ENCODE data around the gene GOSR2. TPM values are rescaled to one million over a fixed set of nuclear protein-coding genes. Genes with fewer than 3 reads are reported as not detected.

Gene GOSR2
- total RNA-seq, 1 experiment from 2014 or later: 52.9 TPM

- no peak overlapping the region for H3K4me3 ChIP-seq (replicated peaks in 1 of 2; ENCODE audit: low read depth in 1 of 2, low read length in 2 of 2)
- no peaks in the 10 kb centered on the region for H3K79me2 ChIP-seq (ENCODE audit: insufficient read depth, low read length)
- no peaks in the 10 kb centered on the region for H3K36me3 ChIP-seq (ENCODE audit: control insufficient read depth in 1 of 2, insufficient read depth in 2 of 2, low read length in 2 of 2)
- no peaks in the 10 kb centered on the region for H3K27me3 ChIP-seq (ENCODE audit: insufficient read depth, low read length)
- H3K27ac ChIP-seq (ENCODE audit: low read depth, low read length): no peak overlapping the region
- ChIA-PET POLR2A (no interaction called here), CTCF (interaction anchor here (1.9 kb wide), 1 partner anchor 9 kb away, joined by 5 read pairs; no protein-coding TSS in a partner anchor), RAD21 (ENCODE audit: low non-redundant PET in 1 of 2, low total read pairs in 2 of 2, uncharacterized antibody in 2 of 2, unreplicated experiment in 2 of 2) (no interaction called here)
- no TSS peak for BruUV-seq (replicated peaks)
- intact Hi-C loops (cut with micrococcal nuclease): no loop called here
- no peaks in the 10 kb centered on the region for H4K20me1 ChIP-seq (ENCODE audit: insufficient read depth)
- ATAC-seq: no peak
- no peaks in the 10 kb centered on the region for H3K9me3 ChIP-seq (ENCODE audit: control insufficient read depth in 1 of 2, insufficient read depth in 1 of 2, low read depth in 1 of 2, low read length in 2 of 2)
- TF ChIP-seq POLR2A (IDR thresholded peaks at IDR 0.05; ENCODE audit: borderline replicate concordance, extremely low read depth, insufficient read depth, insufficient read length) (no peak), POLR2AphosphoS5 (IDR thresholded peaks at IDR 0.05; ENCODE audit: low read depth, low read length) (peak; percentile 2; the same call in 1 of the 2 replicates)
- no peaks in the 10 kb centered on the region for H3K9me2 ChIP-seq (ENCODE audit: insufficient read depth)
- H3K9ac ChIP-seq (ENCODE audit: low read length): no peak overlapping the region
- no peak overlapping the region for H3K4me2 ChIP-seq (ENCODE audit: low read length)
- no peak for DNase-seq (ENCODE audit: low read depth, low spot score)
- H3K4me1 ChIP-seq (ENCODE audit: control insufficient read depth in 1 of 2, insufficient read depth in 2 of 2, low read length in 2 of 2): peaks cover 8 to 18% of the 10 kb centered on the region in 2 experiments; a peak in 3 of 4 replicates
- H2AFZ ChIP-seq (ENCODE audit: low read depth, low read length, poor library complexity, severe bottlenecking): no peak overlapping the region
These were observed 55.0 kb downstream of the GOSR2 start for GRCh38 chr17:46977750-46978488.

DNA sequence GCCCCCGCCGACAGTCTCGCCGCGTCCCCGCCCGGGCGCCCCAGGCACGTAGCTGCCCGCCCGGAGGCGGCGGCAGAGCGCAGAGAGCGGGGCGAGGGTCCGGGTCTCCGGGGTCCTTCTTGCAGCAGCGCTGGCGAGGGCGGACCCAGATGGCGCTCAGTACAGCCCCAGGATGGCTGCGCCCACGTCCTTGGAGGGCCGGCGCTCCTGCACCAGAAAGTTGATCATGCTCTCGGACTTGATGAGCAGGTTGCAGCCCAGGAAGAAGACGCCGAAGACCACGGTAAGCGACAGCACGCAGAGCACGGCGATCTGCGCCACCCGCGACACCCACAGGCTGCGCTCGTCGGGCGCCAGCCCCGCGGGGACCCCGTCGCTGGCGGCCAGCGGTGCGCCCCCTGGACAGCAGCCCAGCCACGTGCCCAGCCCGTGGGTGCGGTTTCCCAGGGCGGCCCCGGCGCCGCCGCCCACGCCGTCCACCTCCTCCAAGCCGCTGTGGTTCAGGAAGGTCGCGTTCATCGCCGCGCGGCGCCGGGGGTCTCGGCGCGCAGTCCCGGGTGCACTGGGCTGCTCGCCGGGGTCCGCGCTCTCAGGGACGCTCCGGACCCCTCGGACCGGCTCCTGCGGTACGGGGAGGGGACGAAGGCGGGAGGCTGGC lies 55.7 kb downstream of the GOSR2 start:
- intact Hi-C loops (cut with micrococcal nuclease): no loop called here
- H3K9me3 ChIP-seq (ENCODE audit: control insufficient read depth in 1 of 2, insufficient read depth in 1 of 2, low read depth in 1 of 2, low read length in 2 of 2): no peaks in the 10 kb centered on the region
- peak overlapping the region; percentile 25 to 61 for H3K4me3 ChIP-seq (replicated peaks in 1 of 2; ENCODE audit: low read depth in 1 of 2, low read length in 2 of 2)
- no peaks in the 10 kb centered on the region for H3K9me2 ChIP-seq (ENCODE audit: insufficient read depth)
- H3K4me1 ChIP-seq (ENCODE audit: control insufficient read depth in 1 of 2, insufficient read depth in 2 of 2, low read length in 2 of 2): peaks cover 8 to 18% of the 10 kb centered on the region in 2 experiments; a peak in 3 of 4 replicates
- RAD21 ChIA-PET (ENCODE audit: low non-redundant PET in 1 of 2, low total read pairs in 2 of 2, uncharacterized antibody in 2 of 2, unreplicated experiment in 2 of 2): no interaction called here
- ATAC-seq (peak; percentile 33), DNase-seq (ENCODE audit: low read depth, low spot score) (no peak)
- H3K9ac ChIP-seq (ENCODE audit: low read length): peak overlapping the region; percentile 52
- no peaks in the 10 kb centered on the region for H4K20me1 ChIP-seq (ENCODE audit: insufficient read depth)
- CTCF ChIA-PET: no interaction called here
- H3K79me2 ChIP-seq (ENCODE audit: insufficient read depth, low read length): no peaks in the 10 kb centered on the region
- peak overlapping the region; percentile 96 for H3K4me2 ChIP-seq (ENCODE audit: low read length)
- no TSS peak for BruUV-seq (replicated peaks)
- POLR2A ChIA-PET: no interaction called here
- peak overlapping the region; percentile 79 for H2AFZ ChIP-seq (ENCODE audit: low read depth, low read length, poor library complexity, severe bottlenecking)
- no peak overlapping the region; the same call in 1 of the 2 replicates for H3K27ac ChIP-seq (ENCODE audit: low read depth, low read length)
- TF ChIP-seq CEBPB (IDR thresholded peaks at IDR 0.05; ENCODE audit: low read depth) (no peak), EGR1 (IDR thresholded peaks at IDR 0.05; ENCODE audit: low read depth) (peak; percentile 71)
- TF ChIP-seq, protein P1, sequence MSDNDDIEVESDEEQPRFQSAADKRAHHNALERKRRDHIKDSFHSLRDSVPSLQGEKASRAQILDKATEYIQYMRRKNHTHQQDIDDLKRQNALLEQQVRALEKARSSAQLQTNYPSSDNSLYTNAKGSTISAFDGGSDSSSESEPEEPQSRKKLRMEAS (IDR thresholded peaks at IDR 0.05): 0 out of 2 replicates have a peak, but pooled peaks have one; percentile 23
- no peaks in the 10 kb centered on the region for H3K27me3 ChIP-seq (ENCODE audit: insufficient read depth, low read length)
- H3K36me3 ChIP-seq (ENCODE audit: control insufficient read depth in 1 of 2, insufficient read depth in 2 of 2, low read length in 2 of 2): no peaks in the 10 kb centered on the region

All from HCT116 (cell line).